Endodermal cell (in vitro differentiated cells): ENCODE results near the gene SCNN1A. TPM values are rescaled to one million over a fixed set of nuclear protein-coding genes. Genes with fewer than 3 reads are reported as not detected.

Experiments used
- DNase-seq: peaks from one replicate; pipeline ENCODE4 v3.0.0-alpha.2; 2017
- H3K27ac ChIP-seq: 2 replicates; pipeline ENCODE4 v1.5.1; 2013; ENCODE audit warnings: mild to moderate bottlenecking, low read depth, low read length, moderate library complexity
- H3K27me3 ChIP-seq: 2 replicates; pipeline ENCODE4 v1.6.1; 2013; ENCODE audit warnings: mild to moderate bottlenecking, low read length, moderate library complexity; ENCODE audit not compliant: insufficient read depth, control insufficient read depth, poor library complexity, severe bottlenecking
- H3K36me3 ChIP-seq: 2 replicates; pipeline ENCODE4 v1.7.0; 2013; ENCODE audit warnings: mild to moderate bottlenecking, low read length, moderate library complexity; ENCODE audit not compliant: control insufficient read depth, insufficient read depth
- H3K4me1 ChIP-seq: one replicate; pipeline ENCODE4 v1.7.0; 2013; ENCODE audit warnings: low read length; ENCODE audit not compliant: control insufficient read depth, insufficient read depth
- H3K4me3 ChIP-seq: 2 replicates; pipeline ENCODE4 v1.5.1; 2013; ENCODE audit warnings: mild to moderate bottlenecking, low read length, moderate library complexity
- H3K9ac ChIP-seq: 2 replicates; pipeline ENCODE4 v1.6.1; 2013; ENCODE audit warnings: mild to moderate bottlenecking, low read length, moderate library complexity; ENCODE audit not compliant: poor library complexity, severe bottlenecking; ENCODE audit errors: extremely low read depth
- H3K9me3 ChIP-seq: 2 replicates; pipeline ENCODE4 v1.6.1; 2013; ENCODE audit warnings: mild to moderate bottlenecking, low read length, moderate library complexity; ENCODE audit not compliant: control insufficient read depth
- H3K27ac Mint-ChIP-seq: 2 replicates; pipeline ENCODE4 v1.8.0; 2020; ENCODE audit warnings: mixed read lengths
- H3K27me3 Mint-ChIP-seq: 2 replicates; pipeline ENCODE4 v1.8.0; 2021; ENCODE audit warnings: mild to moderate bottlenecking, mixed read lengths; ENCODE audit not compliant: insufficient read depth
- H3K36me3 Mint-ChIP-seq: 2 replicates; pipeline ENCODE4 v1.8.0; 2020; ENCODE audit warnings: low read depth, mixed read lengths
- H3K4me1 Mint-ChIP-seq: 2 replicates; pipeline ENCODE4 v1.8.0; 2020; ENCODE audit warnings: mixed read lengths
- H3K4me3 Mint-ChIP-seq: 2 replicates; pipeline ENCODE4 v1.8.0; 2020; ENCODE audit warnings: mild to moderate bottlenecking, moderate library complexity, mixed read lengths
- H3K9me3 Mint-ChIP-seq: 2 replicates; pipeline ENCODE4 v1.8.0; 2020; ENCODE audit warnings: mild to moderate bottlenecking, mixed read lengths
- CTCF ChIP-seq: fragments of 200-600 bp; sonication (generic); conservative IDR thresholded peaks from 2 replicates; pipeline ENCODE4 v1.5.0; 2021; ENCODE audit warnings: antibody characterized with exemption, mild to moderate bottlenecking
- WGBS, 2 experiments: methylation state at CpG; one replicate each; pipeline versions ENCODE4 v1.1.5 to v1.1.7; 2013; ENCODE audit warnings: missing lambda C conversion rate in 2 of 2, mixed read lengths in 1 of 2; ENCODE audit not compliant: insufficient coverage in 1 of 2, insufficient read length in 1 of 2; 5-methylcytosine and 5-hydroxymethylcytosine counted together
- total RNA-seq, 2 donors: library from RNA; stranded (reverse); fragmentation: NEBNext Ultra II Directional in 1 of 2; extraction: Animal tissue kit (Norgen Biotek cat#: 25700) in 1 of 2; gene quantifications; 2 replicates in 1 of 2; 3 replicates in 1 of 2; pipeline ENCODE4 v1.2.1, GENCODE V29; 2021

SCNN1A gene
- total RNA-seq, 2 donors from 2014 or later, result 32.1 to 87.7 TPM

GRCh38 chr12:6383572-6384498 is 8.5 kb upstream of the SCNN1A start, which contains the start of gene LTBR:
Gene LTBR, plus strand, starts transcription at chr12:6384162. Its CDS starts 197 bp downstream, at chr12:6384359.
- H3K9me3 ChIP-seq, result no peaks in the 10 kb centered on the region
- Mint-ChIP-seq H3K27ac (no peak within 1 kb of the TSS), H3K27me3 (peaks cover 32% of the 10 kb centered on the region), H3K4me1 (peaks cover 40% of the 10 kb centered on the region), H3K36me3 (peaks cover 2% of the 10 kb centered on the region), H3K4me3 (peak within 1 kb of the TSS; percentile 11), H3K9me3 (no peaks in the 10 kb centered on the region)
- H3K4me1 ChIP-seq, result peaks cover 4% of the 10 kb centered on the region
- 72 to 75% methylated on average over 35 to 59 of the region's 62 CpGs for WGBS, 2 experiments
- H3K27ac ChIP-seq, result no peak within 1 kb of the TSS
- peak; percentile 92 for DNase-seq
- H3K27me3 ChIP-seq, result peaks cover 12% of the 10 kb centered on the region
- no peak within 1 kb of the TSS for H3K9ac ChIP-seq
- no peak for TF ChIP-seq CTCF
- no peaks in the 10 kb centered on the region for H3K36me3 ChIP-seq
- no peak within 1 kb of the TSS for H3K4me3 ChIP-seq

DNA sequence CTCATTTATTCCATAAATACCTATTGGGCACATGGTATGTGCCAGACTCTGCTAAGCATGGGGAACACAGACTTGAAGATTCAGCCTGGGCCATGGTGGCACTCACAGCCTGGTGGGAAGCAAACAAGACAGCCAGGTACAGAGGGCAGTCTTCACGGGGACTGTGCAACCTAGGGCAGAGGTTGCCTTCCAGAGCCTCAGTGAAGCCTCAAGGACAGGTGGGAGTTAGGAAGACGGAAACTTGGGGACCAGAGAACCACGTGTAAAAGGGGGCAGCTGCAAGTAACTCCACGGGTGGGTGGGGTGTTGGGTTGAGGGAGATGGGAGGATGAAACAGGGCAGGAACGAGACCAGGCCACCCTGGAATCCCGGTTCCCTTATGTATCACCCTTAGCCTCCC is 7.6 kb upstream of the SCNN1A start:
- Histone ChIP-seq H3K27ac (no peak overlapping the region), H3K27me3 (peaks cover 12% of the 10 kb centered on the region), H3K4me3 (no peak overlapping the region), H3K9ac (no peak overlapping the region), H3K4me1 (peaks cover 4% of the 10 kb centered on the region), H3K9me3 (no peaks in the 10 kb centered on the region), H3K36me3 (no peaks in the 10 kb centered on the region)
- Mint-ChIP-seq H3K36me3 (peaks cover 2% of the 10 kb centered on the region), H3K27me3 (peaks cover 32% of the 10 kb centered on the region), H3K4me1 (peaks cover 41% of the 10 kb centered on the region), H3K9me3 (no peaks in the 10 kb centered on the region), H3K27ac (no peak overlapping the region), H3K4me3 (peak overlapping the region; percentile 11)
- TF ChIP-seq CTCF, result no peak
- DNase-seq, result no peak
- 93 to 100% methylated on average over 2 to 6 of the region's 6 CpGs for WGBS, 2 experiments

DNA sequence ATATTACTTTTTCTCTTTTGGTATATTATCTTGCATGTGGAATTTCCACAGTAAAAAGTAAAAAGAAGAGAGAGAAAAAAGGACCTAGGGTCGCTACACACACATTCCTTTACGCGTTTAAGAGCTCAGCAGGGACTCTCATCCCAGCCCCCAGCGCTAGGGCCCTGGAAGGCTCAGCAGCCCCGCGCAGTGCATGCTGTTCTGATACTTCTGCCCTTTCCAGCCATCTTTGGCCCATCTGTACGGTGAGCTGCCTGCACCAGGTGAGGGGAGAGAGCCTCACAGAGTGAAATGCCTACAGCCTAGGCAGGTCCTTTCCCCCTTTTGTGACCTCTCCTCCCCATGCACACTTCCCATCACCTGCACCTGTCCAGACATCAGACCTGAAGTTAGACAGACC is 7.0 kb upstream of the SCNN1A start:
- 46 to 68% methylated on average over 3 to 7 of the region's 7 CpGs for WGBS, 2 experiments
- peaks cover 9% of the 10 kb centered on the region for H3K4me1 ChIP-seq
- H3K36me3 ChIP-seq, result no peaks in the 10 kb centered on the region
- no peaks in the 10 kb centered on the region for H3K9me3 ChIP-seq
- no peaks in the 10 kb centered on the region for H3K9me3 Mint-ChIP-seq
- H3K4me1 Mint-ChIP-seq, result peaks cover 42% of the 10 kb centered on the region
- H3K27me3 ChIP-seq, result peaks cover 12% of the 10 kb centered on the region
- H3K27me3 Mint-ChIP-seq, result peaks cover 32% of the 10 kb centered on the region
- no peak overlapping the region for H3K4me3 ChIP-seq
- no peak overlapping the region for H3K27ac ChIP-seq
- no peak overlapping the region for H3K4me3 Mint-ChIP-seq
- no peak for TF ChIP-seq CTCF
- no peak for DNase-seq
- peaks cover 2% of the 10 kb centered on the region for H3K36me3 Mint-ChIP-seq
- H3K27ac Mint-ChIP-seq, result no peak overlapping the region
- H3K9ac ChIP-seq, result no peak overlapping the region
